OCI-LY3 (cell line): Measurements from ENCODE around the gene FAM163B.

ENCODE experiments used
- EZH2phosphoT487 ChIP-seq: fragments of 200-600 bp; shearing (Covaris generic); IDR thresholded peaks from 2 replicates; pipeline ENCODE4 v1.6.1; 2018; ENCODE audit warnings: antibody characterized with exemption, mixed run types, low read depth
- TF ChIP-seq, protein P1 (sequence below): fragments of 200-600, 300-600 bp; sonication (generic); IDR thresholded peaks from 2 replicates; pipeline ENCODE4 v1.5.1; 2014; ENCODE audit warnings: antibody characterized with exemption, low read length, low read depth

DNA sequence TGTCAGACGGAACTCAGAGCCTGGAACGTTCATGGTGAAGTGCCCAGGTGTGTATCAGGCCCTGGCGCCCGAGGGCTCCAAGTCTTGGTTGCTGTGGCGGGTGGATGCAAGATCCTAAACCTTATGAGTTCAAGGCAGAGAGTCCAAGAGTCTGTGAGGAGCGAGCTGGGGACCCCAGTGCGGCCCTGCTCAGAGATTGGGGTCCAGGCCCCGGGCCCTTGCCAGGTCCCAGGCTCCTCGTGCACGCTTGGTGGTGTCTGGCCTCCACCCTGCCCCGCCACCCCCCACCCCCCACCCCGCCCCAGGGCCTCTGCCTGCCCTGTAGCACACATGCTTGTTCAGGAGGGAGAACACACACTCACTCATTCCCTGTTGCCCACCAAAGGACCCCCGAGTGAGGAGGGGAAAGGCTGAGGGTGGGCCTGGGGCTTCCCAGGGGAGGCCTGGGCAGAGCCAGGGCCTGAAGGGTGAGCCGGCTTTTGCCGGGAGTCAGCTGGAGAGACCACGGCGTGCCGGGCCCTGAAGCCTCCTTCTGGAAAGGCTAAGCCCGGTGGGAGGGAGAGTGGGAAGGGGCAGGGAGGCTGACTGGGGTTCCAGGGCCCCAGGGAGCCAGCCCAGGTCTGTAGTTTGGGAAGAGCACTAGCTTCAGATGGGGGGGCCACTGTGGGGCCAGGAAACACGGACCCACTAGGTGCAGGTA lies 37.1 kb downstream of the FAM163B start:
- TF ChIP-seq, protein P1, sequence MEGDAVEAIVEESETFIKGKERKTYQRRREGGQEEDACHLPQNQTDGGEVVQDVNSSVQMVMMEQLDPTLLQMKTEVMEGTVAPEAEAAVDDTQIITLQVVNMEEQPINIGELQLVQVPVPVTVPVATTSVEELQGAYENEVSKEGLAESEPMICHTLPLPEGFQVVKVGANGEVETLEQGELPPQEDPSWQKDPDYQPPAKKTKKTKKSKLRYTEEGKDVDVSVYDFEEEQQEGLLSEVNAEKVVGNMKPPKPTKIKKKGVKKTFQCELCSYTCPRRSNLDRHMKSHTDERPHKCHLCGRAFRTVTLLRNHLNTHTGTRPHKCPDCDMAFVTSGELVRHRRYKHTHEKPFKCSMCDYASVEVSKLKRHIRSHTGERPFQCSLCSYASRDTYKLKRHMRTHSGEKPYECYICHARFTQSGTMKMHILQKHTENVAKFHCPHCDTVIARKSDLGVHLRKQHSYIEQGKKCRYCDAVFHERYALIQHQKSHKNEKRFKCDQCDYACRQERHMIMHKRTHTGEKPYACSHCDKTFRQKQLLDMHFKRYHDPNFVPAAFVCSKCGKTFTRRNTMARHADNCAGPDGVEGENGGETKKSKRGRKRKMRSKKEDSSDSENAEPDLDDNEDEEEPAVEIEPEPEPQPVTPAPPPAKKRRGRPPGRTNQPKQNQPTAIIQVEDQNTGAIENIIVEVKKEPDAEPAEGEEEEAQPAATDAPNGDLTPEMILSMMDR = no peak
- no peak for TF ChIP-seq EZH2phosphoT487
